GM18873 (cell line): ENCODE data around the gene LRRIQ4.

ENCODE experiments used
- ATAC-seq: cut with Tn5 transposase; IDR thresholded peaks from one replicate; pipeline ENCODE4 v1.9.1; 2021; ENCODE audit warnings: mild to moderate bottlenecking, moderate library complexity, moderate number of reproducible peaks; ENCODE audit not compliant: unreplicated experiment, low FRiP score

LRRIQ4 gene

GRCh38 chr3:169812332-169813235 lies at the start of gene LRRIQ4, which contains the start of gene LRRC34:
TSS of gene LRRIQ4 (plus strand) at chr3:169812870. CDS start at chr3:169821922, 9,052 bp downstream.
TSS of gene LRRC34 (minus strand) at chr3:169812904. CDS start at chr3:169812548, 356 bp downstream.
- peak; percentile 54 for ATAC-seq

DNA sequence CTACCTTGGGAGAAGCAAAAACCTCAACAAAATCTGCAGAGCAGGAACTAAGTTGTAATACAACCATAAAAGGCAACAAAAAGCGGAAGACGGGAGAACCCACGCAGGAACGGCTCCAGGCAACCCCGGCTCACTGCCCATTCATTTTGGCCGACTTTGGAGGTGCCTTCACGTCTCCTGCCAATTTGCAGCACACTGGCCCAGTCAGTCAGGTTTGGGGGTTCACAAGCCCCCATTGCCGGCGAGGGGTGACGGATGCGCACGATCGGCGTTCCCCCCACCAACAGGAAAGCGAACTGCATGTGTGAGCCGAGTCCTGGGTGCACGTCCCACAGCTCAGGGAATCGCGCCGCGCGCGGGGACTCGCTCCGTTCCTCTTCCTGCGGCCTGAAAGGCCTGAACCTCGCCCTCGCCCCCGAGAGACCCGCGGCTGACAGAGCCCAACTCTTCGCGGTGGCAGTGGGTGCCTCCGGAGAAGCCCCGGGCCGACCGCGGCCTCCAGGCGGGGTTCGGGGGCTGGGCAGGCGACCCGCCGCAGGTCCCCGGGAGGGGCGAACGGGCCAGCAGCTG lies 48.3 kb upstream of the LRRIQ4 start:
- peak; percentile 32 for ATAC-seq

DNA sequence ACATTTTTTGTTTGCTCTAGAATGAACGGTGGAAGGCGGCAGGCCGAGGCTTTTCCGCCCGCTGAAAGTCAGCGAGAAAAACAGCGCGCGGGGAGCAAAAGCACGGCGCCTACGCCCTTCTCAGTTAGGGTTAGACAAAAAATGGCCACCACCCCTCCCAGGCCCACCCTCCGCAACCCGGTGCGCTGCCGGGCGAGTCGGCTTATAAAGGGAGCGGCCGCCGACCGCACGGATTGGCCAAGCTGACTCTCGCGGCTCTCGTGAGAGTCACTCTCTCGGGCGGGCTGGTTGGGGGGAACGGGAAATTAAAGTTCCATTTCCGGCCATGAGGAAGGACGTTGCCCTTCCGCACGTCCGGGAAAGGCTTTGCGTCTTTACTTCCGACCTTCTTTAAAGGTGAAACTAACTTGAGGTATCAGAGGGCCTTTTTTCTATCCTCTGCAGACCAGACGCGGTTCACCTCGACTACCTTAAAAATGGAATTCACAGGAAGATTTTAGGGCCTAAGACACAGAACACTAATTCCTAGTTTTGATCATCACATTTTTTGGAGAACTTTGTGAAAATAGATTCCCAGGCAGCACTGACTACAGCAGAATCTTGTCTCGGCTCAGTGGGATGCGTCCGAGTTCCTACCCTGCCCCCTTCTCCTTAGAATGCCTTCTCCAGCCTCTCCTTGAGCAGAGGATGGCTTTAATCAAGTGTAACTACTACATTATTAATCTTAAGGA lies 47.6 kb upstream of the LRRIQ4 start, which contains the start of gene TERC:
Gene TERC (minus strand): TSS at position 179 of the 731 bp plus-strand sequence.
- peak; percentile 59 for ATAC-seq

- no peak for ATAC-seq
Observed at GRCh38 chr3:169769287-169770181, 43.1 kb upstream of the LRRIQ4 start, which contains the start of gene ACTRT3. TSS of gene ACTRT3 (minus strand) at chr3:169769561. CDS start at chr3:169769520, 41 bp downstream.

DNA sequence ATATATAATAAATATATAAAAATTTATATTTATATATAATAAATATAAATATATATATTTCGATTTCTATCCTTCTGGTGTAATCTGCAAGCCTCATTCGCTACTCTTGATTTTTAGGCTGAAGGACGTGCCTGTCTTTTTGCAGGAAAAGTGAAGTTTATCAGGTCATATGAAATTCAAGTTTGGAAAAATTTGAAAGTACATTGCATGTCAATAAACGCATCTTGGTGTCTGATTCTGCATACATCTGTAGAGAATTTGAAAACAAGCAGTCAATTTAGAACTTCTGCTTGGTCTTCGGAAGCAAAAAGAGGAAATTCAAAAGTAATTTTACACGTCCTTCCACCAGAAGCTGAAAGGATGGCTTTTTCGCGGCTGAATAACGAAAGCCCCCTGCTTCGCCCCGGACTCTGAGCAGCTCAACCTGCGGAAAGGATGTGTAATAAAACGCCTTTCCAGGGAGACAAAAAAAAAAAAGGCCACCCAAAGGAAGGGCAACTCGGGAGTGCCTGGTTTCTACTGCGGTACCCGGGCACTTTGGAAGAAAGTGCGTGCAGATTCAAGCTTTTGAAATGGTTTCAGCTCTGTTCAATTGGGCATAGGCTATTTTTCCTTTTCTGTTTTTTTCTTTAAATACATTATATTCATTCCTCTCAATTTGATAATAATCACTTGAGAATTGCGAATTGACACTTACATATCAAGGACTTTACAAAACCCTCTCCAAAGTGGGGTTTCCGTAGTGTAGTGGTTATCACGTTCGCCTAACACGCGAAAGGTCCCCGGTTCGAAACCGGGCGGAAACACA lies 41.0 kb upstream of the LRRIQ4 start:
- no peak for ATAC-seq

DNA sequence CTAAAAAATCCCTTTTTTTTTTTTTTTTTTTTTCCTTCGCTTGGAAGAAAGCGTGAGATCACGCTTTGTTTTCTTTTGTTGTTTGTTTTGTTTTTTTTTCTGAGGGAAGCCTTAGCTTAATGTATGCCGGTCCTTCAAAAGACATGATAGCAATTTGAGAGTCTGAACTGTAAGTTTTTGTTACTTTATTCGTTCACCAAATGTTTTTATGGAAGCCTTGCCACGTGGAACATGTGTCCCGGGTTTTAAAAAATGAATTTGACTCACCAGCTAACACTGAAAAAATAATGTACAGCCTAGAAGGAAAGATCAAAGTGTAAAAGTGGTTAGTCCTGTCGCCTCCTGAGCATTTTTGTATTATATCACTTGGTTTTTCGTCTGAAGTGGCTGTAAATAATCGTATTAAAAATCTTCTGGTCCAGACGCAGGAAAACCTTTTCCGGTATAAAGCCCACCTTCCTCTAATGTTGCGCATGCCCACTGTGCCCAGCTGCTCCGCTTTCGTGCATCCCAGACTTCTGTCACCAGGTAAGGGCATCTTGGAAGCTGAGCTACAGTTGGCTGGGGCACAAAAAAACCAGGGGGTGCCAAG lies 40.3 kb upstream of the LRRIQ4 start:
- peak; percentile 5 for ATAC-seq

DNA sequence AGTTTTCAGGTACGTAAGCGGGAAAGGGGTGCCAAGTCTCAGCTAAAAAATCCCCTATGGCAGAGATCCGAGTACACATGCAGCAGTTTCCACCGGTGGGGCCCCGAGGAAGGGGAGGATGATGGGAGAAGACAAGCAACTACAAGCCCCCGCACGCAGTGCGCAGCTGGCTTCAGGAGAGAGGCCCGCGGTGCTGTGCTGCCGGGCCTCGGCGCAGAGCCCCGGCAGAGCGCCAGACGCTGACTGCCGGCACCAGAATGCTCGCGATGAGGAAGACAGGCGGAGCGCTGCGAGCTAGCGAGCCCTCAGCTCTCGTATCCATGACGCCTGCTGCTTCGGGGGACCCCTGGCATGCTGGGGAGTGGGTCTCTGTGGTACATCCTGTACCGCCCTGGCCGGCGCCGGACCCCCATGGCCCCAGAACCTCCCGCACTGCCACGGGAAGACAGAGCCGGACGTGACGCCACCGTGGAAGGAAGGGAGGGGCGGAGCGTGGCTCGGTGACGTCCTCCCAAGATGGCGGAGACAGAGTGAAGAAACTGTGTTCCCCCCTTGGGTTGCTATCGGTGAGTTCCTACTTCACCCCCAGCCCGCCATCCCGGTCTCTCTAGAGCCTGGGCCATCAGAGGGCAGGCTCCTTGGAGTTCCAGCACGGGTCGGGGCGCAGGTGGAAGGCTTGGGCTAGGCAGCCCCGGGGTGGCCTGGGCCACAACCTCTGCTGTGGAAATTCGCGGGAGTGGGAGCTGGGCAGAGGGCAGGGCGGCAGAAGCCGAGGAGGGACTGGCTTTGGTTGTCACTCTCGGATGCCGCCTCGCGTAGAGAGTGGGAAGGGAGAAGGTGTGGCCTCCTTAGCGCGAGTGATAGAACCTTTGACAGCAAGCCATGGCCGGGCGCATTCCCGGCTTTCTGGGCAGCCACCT lies 39.5 kb upstream of the LRRIQ4 start, which contains the start of gene MYNN:
Gene MYNN (plus strand): TSS at position 500 of the 920 bp plus-strand sequence. CDS start 900 bp downstream, outside the sequence.
- ATAC-seq = peak; percentile 83

- ATAC-seq = no peak
Observed at GRCh38 chr3:169774186-169774585, 38.5 kb upstream of the LRRIQ4 start.

- no peak for ATAC-seq
Observed at GRCh38 chr3:169777822-169778221, 34.8 kb upstream of the LRRIQ4 start.

DNA sequence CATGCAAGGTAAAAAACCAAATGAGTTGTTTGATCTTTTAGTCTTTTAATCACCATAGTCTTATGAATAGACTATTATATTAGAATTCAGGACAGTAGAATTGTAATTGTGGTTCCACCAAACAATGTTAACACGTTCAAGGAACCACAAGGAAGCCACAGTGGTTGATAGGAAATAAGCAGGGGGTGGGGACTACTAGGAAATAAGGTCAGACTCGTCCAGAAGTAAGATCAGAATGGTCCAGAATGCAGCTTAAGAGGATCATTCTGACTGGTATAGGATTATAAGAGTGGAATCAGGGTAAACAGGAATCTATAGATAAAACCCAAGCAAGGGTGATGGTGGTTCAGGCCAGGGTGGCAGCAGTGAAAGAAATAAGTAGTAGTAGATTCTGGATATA lies 31.9 kb upstream of the LRRIQ4 start:
- ATAC-seq = no peak

GRCh38 chr3:169781209-169781855 lies 31.3 kb upstream of the LRRIQ4 start:
- no peak for ATAC-seq

DNA sequence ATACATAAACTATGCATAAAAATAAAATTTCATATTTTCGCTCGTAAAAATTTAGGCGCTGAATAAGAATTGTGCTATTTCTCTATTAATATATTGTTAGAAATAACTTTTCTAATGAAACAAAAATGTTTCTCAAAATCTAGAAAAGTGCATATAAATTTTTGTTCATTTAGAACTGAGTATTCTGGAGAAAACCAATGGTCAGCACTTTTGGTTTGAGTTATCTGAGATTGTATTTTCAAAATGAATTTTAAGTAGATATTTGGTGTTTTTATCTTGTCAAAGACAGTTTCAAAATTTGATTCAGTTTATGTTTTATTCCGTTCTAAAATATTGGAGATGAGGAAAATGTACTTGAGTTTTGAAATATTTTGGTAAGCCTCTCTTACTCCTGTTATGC lies 25.6 kb upstream of the LRRIQ4 start:
- no peak for ATAC-seq

DNA sequence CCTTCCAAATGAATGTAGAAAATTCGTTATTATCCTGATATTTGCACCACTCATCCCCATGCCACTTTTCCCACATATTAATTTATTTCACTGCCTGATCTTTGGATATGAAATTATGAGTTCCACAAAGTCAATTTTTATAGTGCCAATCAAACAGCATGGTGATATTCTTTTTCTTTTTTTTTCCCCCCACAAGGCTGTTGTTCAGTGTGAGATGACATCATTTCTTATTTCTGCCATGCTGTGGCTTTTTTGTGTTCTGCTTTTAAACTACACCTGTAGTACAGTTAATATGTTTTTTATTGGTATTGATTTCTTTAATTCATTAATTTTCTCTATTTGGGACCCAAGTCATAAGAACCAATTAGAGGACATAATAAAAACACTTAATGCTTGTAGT lies 24.9 kb upstream of the LRRIQ4 start:
- ATAC-seq = no peak

DNA sequence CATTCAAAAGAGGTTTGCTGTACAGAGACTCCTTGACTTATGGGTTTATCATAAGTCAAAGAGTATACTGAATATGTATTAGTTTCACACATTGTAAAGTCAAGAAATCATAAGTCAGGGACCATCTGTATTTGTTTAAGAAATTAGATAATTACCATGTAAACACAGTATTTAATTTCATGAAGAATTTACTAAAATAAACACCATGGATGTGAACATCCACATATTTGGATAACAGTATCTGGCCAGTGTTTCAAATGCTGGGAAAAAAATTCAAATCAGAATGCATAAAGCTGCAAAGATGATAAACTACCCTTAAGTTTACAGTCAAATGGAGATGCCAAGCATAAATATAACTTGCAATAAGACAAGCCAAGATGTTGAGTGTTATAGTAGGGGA lies 22.5 kb upstream of the LRRIQ4 start:
- no peak for ATAC-seq

DNA sequence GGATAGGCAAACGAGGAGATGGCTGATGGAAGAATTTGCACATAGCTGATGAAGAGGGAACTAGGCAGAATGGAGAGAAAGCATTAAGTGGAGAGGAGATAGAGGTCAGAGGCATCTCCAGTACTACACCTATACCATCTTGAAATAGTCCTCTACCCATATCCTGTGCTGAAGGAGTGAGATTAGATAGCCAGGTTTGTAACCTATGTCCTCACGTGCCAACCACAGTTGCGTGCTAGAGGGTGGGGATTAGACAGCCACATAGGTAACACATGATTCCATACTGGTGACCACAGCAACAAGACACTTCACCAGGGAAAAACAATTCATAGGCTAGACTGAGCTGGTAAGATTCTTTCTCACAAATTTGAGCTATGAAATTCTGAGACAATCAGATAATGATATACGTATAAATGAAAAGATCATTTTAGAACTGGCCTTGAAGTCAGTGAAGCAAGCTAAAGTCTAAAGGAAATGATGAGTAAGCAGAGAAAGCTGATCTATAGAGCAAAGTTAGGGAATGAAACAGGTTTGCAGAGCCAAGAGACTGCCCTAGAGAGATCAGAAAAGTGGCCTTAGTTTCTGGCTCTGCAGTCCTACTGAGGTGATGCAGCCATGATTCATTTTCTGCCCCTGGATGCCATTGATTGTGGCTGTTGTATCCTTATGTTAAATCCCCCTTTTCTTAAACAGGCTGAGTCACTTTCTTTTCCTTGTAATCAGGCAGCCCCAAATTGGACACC lies 21.8 kb upstream of the LRRIQ4 start:
- no peak for ATAC-seq

DNA sequence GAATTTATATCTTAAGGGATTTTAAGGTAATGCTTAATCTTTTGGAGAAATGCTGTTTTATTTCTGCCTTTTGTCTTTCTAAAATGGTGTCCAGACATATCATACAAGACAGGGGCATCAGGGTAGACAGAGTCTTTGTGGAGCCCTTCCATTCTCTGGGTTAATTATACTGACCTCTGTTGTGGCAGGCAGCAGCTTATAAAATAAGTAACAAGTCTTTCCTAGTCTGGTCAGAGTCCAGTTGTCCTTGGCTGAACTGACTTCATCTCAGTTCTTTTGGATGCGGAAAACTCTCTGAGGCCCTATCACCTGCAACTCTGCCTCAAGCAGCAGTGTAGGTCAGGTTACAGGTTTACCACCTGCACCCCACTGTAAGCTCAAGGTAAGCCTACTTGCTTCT lies 20.3 kb upstream of the LRRIQ4 start:
- no peak for ATAC-seq
